Measurements from ENCODE around the gene DKC1.

Gene DKC1

DNA sequence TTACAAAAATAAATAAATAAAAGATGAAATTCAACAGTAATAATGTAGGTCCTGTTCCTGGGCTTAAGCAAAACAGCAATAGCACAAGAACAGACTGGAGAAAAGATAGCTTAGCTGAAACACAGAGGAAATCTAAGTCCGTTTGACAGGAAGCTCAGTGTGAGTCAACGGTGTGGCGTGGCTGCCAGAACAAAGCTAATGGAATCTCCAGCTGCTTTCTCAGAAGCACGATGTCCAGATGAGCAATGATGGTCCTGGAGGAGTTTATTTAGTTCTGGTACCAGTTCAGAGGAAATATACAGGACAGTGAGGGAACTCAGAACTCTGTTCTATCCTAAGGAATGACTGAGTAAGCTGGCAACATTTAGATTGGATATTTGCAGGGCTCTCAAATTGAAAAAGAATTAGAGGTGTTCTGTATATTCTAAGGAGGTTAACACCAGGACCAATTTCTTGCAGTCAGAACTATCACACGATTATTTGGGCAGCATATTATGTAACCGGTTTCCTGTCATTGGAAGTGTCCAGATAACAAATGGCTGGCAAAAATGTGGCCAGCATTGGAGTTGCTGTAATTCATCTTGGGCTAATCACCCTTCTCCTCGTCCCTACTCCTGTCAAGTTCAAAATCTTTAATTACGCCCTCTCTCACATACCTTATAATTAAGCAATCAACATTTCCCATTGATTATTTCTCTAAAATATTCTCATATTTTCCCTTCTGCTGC lies 24.5 kb upstream of the DKC1 start:
- DNase-seq (ENCODE audit: low read depth) = no peak

DNA sequence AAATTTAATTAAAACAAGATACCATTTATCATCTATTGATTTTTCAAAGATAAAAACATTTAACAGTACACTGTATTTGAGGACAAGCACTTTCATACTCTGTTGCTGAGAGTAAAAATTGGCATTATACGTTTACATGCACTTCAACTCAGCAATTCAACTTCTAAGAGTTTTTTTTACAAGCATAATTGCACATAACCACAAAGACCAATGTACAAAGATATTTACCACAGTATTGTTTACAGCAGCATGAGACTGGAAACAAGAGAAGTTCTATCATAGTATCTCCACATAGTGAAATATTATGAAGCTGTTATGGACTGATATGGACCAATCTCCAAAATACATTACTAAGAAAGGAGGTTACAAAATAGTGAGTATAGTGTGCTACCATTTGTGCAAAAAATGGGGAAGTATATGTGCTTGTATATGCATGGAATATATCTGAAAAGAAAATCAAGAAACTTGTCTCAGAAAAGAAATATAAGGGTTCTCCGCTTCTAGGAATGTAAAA lies 22.7 kb upstream of the DKC1 start:
- no peak for DNase-seq (ENCODE audit: low read depth)

DNA sequence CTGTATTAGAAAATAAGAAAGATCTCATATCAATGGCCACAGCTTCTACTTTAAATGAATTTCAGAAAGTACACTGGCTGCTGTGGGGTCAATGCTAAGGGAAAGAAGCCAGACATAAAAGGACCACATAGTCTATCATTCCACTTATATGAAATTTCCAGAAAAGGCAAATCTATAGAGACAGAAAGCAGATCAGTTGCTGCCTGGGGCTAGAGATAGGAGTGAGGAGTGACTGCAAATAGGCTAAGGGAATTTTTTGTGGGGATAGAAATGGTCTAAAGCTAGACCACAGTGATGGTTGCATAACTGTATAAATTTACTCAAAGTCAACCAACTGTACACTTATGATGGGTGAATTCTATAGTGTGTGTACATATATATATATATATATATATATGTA lies 20.1 kb upstream of the DKC1 start:
- no peak for DNase-seq (ENCODE audit: low read depth)

DNA sequence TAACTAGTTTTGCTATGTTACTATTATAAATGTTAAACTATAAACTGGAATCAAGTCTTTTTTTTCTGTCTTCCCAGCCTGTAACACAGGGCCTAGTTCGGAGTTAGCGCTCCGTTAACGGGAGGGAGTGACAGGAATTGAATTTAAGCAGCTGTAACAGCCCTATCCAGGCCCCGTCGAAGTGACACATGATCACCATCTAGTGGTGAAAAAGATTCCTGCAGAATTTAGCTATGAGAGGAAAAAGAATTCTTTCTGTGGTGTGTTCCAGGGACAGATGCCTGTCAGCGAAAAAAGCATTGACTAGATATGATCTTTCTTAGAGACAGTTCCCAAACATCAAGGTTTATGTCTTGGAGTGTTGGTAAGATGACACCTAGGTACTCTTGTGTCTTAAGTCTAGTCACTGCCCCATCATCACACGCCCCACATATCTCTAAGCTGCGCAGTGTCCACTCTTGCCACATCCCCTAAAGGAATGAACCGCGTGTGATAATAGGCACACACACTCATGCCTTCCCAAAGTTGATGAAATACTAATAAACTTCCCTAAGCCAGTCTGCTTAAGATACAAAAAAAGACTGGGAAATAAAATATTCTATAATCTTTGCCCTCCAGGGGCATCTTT lies 13.8 kb upstream of the DKC1 start:
- no peak for DNase-seq (ENCODE audit: low read depth)

DNA sequence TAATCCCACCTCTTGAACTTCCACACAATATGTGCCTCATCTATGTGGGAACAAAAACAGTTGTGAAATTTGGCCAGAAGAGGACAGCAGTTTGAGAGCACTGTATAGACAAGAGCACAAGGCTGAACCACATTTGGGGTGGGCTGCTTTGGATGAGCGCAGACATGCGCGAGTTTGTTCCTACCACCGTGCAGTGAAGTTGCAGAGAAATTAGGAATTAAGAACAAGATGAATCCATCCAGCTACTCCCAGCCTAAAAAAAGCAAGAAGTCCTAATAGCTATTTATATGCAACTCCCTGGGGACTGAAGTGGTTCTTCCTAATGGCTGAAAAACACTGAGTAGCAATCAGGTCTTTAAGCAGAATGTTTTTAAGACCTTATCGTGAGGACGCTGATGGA lies 12.8 kb upstream of the DKC1 start:
- no peak for DNase-seq (ENCODE audit: low read depth)

DNA sequence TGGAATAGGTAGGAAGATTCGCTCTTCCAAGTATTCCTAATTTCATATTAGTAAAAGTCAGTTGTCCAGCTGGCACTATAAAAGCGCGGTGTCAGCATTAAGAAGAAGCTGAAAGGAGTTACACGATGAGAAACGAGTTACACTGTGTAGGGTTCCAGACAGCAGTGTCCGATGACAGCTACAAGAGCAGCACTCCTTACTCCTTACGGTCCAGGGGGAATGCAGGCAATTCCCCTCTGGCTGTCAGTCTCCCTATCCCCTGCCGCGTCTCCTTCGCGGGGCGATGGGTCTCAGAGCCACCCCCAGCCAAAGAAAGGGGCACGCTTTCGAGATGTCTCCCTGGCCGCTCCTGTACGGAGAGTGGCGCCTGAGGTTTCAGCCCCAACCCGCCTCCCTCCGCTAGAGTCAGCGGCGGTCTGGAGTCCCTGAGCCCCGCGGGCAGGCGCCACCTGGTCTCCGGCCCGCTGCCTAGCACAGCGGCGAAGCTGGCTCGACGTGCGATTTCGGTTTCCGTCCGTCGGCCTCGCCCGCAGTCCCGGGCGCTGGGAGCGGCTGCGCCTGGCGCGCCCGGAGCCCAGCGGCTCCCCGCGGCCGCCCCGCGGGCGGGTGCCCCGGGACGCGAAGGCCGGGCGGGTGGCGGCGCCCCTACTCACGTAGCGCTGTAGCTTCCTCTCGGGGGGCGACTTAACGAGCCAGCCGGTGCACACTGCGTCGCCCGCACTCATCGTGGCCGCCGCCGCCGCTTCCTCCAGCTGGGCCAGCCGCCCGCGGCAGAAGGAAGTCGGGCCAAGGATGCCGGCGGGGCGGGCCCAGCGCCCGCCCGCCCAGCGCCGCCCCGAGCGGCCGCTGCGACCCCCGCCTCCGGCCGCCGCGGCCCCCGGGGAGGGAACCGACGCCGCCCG lies 12.1 kb upstream of the DKC1 start, which contains the start of gene GAB3:
Gene GAB3, minus strand, starts transcription at position 777 of the 902 bp plus-strand sequence. Its CDS starts 52 bp downstream, at position 725.
- peak; percentile 21 for DNase-seq (ENCODE audit: low read depth)

DNA sequence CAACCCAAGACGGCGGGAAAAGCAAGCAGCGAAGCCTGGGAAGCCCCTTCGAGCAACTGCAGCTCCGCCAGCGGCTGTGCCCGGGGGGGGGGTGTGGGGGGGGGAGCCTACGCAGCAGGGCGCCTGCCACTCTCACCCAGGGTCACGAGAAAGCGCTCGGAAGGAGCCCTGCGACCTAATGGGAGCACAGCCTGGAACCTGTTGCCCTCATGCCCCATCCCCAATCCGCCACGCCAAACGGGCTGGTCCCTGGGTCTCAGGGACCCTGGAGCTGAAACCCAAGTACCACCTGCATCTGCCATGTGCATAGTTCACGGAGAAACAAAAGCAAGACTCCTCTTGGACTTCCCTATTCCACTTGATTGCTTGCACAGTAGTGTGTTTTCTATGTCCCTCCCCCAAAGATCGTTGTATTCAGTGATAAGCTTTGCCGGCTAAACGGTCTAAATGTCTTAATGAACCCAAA lies 11.4 kb upstream of the DKC1 start:
- DNase-seq (ENCODE audit: low read depth) = no peak

DNA sequence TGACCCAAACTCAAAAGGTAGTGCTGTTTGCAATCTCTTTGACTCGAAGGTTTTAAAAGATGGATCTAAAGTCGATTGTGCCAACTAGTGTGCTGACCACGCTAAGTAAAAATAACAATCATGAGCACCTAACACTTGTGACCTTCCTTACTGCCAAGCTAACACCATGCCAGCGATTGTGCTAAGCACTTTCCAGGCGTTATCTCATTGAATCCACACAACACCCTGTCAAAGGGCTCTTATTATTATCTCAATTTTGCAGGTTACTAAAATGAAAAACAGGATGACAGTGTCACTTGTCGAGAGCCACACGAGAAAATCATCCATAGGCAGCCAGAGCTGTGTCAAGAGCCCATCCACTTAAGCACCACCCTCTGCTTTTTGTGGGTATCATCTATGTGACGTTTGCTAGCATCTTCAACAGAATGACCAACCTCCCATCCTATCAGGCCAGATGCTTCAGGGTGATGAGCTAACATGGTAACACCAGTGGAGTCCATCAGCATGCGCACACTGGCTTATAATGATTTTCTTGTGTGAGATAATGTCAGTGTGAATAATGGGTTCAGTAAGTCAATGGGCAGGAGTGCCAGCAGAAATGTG lies 10.9 kb upstream of the DKC1 start:
- no peak for DNase-seq (ENCODE audit: low read depth)

DNA sequence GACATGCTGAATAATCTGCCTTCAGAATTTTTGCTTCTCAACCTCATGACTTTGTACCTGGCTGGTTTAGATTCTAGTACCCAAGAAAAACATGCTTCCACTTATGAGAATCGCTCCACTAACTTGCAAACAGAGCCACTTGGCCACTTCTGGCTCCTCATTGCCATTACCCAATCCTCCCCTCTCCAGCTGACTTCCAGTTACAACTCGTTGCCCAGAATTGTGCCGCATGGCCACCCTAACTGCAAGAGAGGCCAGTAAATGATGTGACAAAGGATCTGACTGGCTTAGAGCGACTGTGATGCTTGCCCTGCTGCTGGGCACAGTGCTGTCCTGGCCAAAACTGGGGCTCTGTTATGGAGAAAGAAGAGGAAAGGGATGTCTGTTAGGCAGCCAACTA lies 4.0 kb upstream of the DKC1 start:
- DNase-seq (ENCODE audit: low read depth) = no peak

DNA sequence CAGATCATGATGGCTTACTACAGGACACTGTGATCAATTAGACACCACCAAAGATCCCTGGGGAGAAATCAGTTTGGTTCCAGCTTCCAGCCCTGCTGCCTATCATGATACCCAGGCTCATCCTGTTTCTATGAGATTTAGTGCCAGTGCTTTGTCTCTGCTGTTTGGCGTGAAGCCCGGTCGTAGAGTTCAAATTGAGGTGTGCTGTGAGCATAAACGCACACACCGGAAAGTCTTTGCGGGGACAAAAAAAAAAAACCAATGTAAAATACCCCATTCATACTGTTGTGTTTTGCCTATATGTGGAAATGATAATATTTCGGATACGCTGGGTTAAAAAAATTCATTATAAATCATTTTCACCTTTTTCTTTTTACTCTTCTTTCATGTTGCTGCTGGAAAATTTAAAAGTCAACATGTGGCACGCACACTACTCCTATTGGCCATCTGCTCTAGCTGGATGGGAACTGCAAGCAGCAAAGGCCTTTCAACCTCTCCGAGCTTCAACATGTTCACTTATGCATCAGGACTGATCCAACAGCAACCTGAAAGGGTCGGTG lies 607 bp upstream of the DKC1 start:
- DNase-seq (ENCODE audit: low read depth) = no peak

DNA sequence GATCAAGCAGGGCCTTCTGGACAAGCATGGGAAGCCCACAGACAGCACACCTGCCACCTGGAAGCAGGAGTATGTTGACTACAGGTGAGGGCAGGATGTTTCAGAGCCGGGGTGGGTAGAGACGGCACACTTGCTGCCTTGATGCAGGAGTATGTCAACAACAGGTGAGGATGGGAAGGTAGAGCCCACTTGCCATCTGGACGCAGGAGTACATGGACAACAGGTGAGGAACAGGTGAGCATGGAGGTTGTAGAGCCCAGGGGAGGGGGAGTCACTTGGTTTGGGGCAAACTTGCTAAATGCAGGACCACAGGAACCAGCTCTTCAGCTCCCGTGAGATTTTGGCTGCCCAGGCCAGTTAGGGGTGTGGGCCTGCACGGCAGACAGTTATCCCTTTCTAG lies 12.0 kb downstream of the DKC1 start:
- DNase-seq (ENCODE audit: low read depth) = no peak

DNA sequence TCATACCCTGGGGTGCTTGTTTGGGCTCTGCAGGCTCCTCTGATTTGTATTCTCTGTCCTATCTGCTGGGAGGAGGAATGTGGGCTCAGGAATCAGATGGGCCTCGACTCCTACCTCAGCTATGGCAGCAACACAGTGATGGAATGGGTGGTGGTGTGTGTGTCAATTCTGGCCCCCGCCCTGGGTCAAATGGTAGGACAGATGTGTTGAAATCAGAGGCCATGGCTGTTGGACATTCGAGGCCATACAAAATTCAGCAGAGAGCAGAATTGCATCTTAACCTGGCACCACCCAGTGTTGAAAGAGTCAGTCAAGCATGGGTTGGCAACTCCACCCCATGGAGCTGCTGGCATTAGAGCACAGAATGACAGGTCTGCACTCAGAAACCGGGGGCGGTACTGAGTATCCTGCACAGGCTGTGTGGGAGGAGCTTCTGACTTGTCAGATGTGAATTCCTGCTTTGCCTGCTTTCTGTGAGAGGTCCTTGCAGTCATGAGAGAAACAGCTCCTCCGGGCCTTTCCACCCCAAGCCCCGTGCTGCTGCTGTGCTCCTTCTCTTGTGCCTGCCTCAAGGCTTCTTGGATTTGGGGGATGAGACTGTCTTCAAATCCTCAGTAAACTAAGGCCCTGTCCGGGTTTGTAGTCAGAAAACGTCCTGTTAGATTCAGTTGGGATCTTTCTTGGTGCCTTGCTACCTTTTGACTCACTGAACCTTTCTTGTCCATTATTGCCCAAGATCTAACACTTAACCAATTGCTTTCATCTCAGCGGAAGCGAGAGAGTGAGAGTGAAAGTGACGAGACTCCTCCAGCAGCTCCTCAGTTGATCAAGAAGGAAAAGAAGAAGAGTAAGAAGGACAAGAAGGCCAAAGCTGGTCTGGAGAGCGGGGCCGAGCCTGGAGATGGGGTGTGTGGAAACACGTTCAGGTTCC lies 13.0 kb downstream of the DKC1 start:
- DNase-seq (ENCODE audit: low read depth) = no peak

DNA sequence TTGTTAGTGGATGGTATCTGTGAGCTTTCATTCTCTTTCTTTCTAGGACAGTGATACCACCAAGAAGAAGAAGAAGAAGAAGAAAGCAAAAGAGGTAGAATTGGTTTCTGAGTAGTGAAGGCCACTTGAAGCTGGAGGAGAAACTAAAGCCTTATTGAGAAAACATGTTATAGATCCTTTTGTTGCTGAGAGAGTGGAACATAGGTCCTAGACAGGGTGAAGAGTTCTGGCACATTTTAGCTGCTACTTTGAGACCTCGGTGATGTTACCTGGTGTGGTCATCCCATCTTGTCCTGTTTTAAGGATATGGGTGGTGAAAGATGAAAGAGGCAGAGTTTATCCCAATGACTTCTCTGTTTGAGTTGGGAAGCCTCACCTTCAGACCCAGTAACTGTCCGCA lies 14.1 kb downstream of the DKC1 start:
- DNase-seq (ENCODE audit: low read depth) = no peak

DNA sequence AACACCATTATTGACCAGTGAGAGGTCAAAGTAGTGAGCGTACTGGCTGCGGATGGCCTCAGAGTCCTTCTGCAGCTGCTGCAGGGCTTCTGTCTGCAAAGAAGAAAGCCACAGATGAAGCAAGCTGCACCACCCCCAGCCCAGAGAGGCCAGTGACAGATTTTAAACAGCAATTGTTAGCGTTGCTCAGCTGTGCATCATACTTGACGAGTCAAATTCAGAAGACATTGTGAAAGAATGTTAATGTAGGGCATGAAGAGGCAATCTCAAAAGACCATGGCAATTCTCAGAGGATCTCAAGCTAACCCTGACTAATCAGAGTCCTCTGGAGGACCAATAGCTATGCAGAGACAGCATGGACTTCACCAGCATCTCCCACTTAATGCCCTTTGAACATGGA lies 16.6 kb downstream of the DKC1 start:
- DNase-seq (ENCODE audit: low read depth) = no peak

DNA sequence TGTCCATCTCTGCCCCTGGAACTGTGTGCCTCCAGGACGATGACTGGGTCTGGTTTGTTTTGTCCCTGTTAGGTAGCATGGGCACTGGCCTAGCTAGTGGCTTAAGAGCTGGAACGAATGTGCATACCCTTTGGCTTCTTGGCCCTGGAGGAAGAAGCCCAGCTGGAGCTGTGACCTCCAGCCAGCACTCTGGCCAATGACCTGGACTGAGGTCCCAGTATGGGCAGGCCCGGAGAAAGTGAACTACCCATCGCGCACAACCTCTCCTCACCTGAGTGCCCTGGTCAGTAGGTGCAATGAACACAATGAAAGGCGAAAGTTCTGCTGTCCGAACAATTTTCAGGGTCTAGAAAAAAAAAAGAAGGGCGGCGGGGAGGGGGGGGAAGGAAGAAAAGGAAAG lies 18.3 kb downstream of the DKC1 start:
- no peak for DNase-seq (ENCODE audit: low read depth)

DNA sequence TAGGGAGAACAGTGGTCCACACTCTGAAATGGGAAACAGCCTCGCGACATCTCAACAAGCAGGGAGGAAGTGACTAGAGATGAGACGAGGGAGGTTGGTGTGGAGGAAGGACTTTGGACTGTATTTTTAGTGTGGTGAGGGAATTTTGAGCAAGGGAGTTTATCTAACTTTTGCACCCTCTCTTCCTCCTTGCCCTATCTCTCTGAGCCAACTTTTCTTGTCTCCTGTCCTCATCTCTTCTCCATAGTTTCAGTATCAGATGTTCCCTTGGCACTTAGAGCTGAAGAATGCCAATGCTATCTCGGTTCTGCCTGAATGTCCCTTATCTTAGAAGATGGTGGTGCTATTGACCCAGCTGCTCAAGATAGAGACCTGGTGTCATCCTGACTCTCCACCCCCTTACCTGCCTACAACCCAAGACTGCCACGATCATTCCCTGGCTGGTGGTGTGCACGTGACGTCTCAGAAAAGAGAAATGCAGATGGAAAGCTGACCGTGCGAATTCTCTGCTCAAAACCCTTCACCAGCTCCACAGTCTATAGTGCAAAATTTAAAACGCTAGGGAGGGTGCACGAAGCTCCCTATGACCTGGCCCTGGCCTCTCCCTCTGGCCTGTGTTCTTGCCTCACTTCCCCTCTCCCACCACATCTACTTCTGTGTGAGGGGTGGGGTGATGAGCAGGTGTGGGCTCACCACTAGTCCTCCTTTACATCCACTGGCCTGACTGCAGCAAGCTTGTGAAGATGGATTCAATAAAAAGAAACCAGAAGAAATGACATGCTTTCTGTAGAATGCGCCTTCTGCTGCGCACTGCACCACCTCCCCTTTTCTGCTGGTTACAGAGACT lies 21.7 kb downstream of the DKC1 start:
- DNase-seq (ENCODE audit: low read depth) = no peak

DNA sequence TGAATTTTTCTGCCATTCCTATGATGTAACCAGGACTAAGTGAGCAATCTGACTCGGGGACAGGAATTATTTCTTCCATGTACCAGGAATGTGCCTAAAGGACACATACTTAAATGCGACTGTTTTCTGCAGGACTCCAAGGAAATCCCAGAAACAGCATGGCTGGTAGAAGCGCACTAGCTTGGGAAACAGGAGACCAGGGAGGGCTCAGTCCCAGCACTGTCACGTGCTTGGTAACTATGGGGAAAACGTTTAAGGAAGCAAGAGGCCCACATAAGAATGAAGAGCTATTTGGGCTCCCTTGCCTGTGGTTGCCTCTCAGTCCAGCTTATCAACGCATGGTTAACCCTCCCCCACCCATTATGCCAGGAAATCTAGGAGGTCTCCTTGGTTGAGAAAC lies 23.1 kb downstream of the DKC1 start:
- DNase-seq (ENCODE audit: low read depth) = no peak

DNA sequence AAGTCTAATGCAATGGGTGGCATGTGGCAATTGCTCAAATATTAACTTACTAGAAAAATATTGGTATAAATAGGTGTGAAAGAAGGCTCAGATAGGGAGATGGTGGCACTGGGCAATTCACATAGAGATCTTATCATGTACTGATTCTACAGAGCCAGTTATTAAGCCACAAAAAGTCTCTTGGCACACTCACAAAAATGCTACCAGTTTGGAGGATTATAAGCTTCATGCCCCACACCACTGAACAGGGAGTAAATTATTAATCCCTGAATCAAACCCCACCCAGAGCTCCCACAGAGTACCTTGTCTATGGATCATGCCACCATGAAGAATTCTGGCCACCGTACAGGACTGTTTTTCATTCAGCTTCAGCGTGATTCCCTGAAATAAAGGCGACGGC lies 28.8 kb downstream of the DKC1 start:
- DNase-seq (ENCODE audit: low read depth) = no peak

DNA sequence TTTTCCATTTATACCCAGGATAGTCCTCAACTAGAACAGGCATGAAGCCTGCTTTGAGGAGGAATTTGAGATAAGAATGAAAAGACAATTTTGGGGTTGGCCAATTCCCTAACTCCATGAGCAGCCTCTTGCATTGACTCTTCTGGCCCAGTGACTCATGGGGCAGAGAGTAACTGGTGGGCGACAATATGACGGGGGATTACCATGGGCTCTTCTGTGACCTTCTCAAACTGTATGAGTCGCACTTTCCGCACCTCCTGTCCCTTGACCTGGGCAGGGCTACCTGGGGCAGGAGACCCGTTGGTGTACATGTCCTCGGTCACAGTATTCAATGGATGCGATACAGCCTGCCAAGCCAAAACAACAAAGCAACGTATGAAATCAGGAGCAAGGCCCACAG lies 29.3 kb downstream of the DKC1 start:
- no peak for DNase-seq (ENCODE audit: low read depth)
